Activated CD4-positive, alpha-beta T cell treated with anti-CD3 and anti-CD28 coated beads, Interleukin-10, Interleukin-2, amounts not matched to agents 100 ng/mL and 50 ng/mL, durations not matched to agents 16 hours and 8 hours (primary cell): ENCODE results near the gene REPS2.

Experiments
- DNase-seq: peaks from one replicate; pipeline ENCODE4 v3.0.0-alpha.2; 2020

Gene REPS2

DNA sequence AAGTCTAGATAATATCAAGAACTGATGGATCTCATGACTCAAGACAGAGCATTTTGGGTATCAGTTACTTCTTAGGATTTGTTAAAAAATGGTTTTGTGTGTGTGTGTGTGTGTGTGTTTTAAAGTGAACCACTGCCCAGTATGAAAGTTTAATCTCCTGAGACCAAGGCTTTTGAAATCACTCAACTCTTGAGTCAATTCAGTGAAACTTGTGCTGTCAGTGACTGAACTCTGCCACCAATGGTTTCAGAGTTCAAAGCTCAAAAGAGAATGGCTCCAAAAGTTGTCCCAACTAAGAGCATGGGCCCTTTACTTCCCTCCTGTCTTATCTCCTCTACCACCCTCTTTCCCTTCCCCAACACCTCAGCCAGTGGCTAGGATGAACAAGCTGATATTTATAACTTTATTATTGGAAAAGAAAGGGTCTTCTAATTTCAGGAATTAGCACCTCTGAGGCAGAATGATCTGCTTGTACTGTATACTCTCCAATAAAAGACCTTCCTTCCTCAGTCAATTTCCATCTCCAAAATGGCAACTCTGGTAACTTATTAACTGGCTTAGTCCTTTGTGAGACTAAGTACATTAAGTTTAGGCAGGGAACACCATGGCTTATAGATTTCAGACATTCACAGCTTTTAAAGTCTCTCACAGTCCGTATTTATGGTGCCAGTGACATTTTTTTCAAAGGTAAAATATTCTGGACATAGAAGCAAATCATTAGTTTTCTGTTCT, 152.2 kb downstream of the REPS2 start:
- DNase-seq = peak; percentile 2

DNA sequence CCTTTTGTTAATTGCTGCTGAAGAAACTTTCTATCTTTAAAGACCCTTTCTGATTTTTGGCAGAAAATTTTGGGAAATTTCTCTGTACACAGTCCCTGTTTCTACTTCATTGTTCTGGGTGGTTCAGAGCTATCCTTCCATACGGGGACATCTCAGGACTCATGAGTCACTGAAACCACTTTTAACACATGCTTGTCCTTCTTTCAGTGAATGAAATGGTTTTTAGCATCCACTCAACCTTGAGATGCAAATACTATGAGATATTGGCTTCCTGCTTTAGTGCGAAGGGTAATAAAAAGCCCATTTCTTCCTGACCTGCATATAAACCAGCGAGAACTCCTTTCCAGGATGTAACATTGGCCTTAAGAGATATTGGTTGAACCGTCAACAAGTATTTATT, 158.0 kb downstream of the REPS2 start:
- no peak for DNase-seq

DNA sequence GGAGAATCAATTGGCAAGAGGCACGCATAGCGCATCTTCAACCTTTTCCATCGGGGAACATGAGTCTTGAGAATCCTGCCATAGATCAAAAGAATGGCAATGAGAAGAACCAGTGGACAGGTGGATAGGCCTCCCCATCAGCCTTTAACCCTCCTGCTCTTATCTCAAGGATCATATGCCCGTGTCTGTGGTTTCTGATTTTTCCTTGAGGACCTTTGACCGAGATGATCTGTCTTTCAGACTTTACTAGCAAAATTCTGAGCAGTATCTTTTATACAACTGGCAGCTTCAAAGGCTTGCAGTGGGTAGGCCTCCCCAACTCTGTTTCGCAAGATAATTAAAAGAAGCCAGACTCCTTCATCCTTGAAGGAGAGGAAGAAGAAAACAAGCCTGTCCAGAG, 174.4 kb downstream of the REPS2 start:
- no peak for DNase-seq

DNA sequence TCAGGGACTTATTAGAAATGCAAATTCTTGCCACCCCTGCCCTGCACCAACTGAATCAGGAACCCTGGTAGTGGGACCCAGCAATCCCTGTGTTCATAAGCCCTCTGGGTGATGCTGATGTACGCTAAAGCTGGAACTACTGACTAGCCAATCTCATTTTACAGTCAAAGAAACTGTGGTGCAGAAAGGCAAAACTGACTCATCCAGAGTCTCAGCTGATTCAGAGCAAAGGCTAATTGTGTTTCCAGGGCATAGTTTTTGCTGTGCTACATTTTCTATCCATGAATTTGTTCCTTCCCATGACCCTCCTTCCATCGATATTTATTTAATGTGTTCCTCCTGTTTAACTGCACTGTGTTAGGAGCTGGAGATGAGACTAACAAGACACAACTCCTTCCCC, 207.5 kb downstream of the REPS2 start:
- no peak for DNase-seq

DNA sequence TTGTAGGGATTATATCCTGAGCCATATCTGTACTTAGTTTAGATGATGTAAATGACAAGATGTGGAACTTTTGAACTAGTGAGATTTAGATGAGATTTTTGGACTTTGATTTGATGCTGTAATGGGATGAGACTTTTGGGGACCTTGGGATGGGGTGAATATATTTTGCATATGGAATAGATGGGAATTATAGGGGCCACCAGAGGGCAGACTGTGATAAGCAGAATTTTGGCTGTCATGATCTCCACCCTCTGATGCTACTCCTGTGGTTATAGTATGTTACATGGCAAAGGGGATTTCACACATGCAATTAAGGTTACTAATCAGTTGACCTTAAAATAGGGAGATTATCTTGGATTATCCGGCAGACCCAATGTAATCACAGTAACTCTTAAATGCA, 214.5 kb downstream of the REPS2 start:
- no peak for DNase-seq

DNA sequence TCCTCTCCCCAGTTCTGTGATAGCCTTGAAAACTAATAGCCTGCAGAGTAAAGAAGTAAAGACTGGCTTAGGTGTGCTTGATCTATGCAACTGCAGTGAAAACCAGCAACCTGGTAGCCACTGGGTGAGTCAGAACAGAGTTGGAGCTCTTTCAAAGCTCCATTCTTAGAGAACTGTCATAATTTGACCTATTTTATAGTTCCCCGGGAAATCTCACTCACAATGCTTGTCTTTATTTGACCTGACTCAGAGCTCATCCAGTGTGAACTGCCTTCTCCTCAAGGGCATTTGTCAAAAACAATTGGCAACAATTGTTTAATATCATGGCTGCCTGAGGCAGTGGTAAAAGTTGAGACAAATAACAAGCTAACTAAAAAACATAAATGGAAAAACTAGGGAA, 215.5 kb downstream of the REPS2 start:
- no peak for DNase-seq

DNA sequence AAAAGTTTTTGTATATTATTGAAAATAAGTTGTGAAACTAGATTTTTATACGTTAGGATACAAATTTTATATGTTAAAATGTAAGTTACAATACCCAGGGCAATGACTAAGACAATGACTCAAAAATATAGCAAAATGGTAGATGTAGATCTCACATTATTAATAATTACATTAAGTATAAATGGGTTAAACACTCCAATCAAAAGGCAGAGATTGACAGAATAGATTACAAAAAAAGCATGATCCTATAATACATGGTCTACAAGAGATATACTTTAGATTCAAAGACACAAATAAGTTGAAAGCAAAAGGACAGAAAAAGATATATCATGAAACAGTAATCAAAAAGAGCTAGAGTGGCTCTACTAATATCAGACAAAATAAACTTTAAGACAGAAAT, 217.6 kb downstream of the REPS2 start:
- DNase-seq = no peak

DNA sequence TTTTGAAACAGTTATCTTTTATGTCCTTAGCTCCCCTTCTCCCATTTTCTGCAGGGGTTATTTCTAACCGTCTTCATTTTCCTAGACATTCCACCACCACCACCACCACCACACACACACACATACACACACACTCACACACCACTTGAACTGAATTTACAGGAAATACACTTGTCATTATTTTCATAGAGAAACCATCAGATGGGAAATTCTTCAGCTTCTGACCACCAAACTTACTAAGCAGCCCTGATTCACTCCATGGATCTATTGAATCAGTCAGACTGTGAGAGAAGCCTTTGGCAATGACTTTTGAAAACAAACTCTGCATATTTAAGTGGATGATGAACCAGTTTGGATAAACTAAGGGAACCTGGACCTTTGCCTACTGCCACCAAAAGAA, 218.5 kb downstream of the REPS2 start:
- DNase-seq = no peak

DNA sequence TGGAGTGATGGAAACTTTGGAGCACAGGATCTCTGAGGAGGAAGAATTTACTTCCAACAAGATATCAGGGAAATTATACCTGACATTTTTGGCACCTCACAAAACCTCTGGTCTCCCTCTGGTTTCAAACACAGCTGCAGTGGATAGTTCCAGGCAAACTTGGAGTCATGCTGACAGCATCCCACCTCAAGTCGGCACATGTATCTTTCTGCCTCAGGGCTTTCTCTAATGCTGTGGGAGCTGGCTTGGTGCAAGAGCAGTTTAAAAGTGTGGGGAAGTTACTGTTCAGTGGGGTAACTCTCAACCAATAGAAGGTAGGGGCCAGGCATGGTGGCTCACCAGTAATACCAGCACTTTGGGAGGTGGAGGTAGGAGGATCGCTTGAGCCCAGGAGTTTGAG, 221.5 kb downstream of the REPS2 start:
- no peak for DNase-seq

DNA sequence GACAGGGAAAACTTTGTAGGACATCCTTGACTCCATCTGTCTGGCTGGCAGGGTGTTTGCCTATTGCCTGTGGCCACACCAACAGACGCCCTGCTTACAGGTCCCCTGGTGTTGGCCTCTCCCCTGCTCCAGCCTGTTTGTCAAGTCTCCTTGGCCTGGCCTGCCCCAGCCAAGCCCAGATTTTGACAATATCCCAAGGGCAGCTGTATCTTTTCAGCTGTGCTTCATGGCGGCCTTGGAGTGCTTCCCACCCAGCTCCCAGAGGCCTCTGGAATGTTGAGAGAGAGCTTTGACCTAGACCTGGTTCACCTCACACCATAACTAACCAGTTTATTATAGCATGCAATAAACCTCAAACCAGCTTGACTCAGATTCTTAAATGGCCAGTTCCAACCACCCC, 224.5 kb downstream of the REPS2 start:
- DNase-seq = no peak

DNA sequence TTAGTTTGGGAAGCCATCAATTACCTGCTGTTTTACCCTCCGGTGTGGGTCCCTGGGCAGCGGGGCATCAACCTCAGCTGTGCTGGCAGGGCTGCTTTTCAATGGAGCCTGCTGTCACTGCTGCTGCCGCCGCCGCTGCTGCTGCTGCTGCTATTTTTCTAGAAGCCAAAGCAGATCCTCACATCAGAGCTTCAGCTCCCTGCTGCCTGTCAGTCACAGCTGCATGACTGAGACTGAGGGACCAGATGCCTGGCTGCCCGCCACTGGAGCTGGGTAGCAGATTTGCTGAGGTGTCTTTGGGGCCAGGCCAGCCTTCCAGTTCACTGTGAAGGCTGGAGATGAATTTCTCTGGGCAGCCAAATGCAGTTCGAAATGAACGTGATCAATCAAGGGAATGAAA, 228.2 kb downstream of the REPS2 start:
- no peak for DNase-seq

DNA sequence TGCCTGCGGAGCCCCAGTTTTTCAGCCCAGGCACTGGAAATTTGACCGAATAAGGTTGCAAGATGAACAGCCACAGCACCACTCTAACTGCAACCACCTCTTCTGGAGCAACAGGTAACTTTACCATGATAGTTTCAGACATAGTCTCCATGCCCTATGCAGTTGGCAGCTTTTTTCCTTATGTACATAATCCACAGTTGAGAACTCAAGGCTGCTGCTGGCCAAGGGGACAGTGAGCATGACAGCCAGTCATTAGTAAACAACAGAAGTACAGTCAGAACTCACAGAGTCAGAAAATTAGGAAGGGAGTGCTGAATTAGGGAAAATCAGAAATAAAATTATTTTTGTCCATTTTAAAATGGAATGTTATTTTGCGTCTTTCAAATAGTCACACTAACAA, 235.9 kb downstream of the REPS2 start:
- no peak for DNase-seq

DNA sequence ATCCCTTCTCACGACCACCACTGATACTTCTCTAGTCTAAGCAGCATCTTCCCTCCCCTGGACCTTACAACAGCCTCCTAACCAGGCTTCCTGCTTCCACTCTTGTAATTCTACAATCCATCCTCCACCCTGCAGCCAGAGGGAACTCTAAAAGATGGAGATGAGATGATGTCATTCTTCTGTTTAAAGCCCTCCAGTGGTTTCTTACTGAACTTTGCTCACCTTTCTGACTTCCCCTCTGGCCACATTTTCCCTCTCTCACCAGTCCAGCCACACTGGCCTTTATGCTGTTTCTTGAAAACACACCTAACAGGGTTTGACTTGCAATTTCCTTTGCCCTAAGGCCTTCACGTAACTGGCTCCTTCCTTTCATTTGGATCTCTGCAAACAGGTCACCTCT, 237.1 kb downstream of the REPS2 start:
- no peak for DNase-seq

DNA sequence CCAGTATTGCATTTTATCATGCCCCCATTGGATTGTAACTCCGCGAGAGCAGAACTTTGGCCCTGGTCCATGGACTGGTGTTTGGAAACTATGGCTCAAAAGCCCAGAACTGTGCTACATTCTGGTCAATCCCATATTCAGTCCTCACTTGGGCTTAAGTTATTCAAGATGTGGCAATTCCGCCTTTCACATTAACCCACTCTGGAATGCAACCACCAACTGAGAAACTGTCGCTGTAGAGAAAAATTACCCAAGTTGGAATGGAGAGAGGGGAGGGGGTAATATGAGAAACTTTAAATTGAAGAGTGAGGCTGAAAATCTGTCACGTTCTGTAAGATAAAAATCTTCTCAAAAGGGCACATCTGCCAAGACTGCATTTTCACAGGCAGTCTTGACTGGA, 239.0 kb downstream of the REPS2 start:
- no peak for DNase-seq

DNA sequence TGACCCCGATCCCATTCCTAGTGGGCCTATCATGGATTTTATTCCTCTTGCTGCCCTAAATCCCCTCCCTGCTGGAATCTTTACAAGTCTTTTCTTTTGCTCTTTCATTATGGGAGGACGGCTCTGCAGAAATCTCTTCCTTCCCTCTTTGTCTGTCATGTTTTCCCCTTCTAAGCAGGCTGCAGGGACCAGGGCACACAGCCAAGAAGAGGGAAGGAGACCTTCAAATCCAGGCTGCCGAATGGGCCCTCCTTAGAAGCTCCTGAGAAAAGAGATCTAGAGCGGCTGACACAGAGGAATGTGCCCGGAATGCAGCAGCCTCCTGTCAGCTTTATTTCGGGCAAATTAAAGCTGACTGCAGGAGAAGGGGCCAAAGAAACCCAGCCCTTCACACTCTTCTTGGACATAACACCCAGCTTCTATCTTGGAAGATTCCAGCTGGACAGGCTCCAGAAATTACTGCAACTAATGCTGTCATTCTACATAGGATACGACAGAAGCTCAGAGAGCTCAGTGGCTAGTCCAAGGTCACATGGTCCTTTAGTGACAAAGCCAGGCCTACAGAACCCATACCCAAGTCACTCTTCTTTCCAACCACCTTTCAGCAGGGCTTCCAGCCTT, 240.8 kb downstream of the REPS2 start:
- DNase-seq = no peak

DNA sequence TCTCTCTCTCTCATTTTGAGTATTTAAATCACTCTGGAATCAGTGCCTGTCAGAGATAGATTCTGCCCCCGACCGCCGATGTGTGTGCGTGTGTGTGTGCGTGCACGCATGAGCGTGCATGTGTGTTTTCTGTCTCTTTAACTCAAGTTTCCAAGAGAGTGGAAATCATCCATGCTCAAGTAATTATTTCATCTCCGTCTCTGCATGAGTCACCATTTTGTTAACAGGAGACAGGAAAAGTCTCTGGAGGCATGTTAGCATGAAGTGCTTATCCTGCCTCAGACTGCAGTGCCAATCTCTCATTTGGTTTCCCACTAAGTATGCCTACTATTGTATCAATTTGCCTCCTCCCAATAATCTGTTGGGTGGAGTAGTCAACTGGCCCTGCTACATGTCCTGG, 245.6 kb downstream of the REPS2 start:
- DNase-seq = no peak
